Ureter (tissue), 1 donor: ENCODE results near the gene JARID2. TPM values are rescaled to one million over a fixed set of nuclear protein-coding genes. Genes with fewer than 3 reads are reported as not detected.

Experiments used
- DNase-seq: peaks from one replicate; pipeline ENCODE4 v3.0.0-alpha.2; 2020; ENCODE audit warnings: low spot score
- total RNA-seq: library from RNA; stranded (reverse); gene quantifications from one replicate; pipeline ENCODE4 v1.2.4, GENCODE V29; 2023
- donor health status: DM: yes; HTN: yes; CAD: no.

The JARID2 gene
- total RNA-seq, 1 donor from 2014 or later: 17.5 TPM

DNA sequence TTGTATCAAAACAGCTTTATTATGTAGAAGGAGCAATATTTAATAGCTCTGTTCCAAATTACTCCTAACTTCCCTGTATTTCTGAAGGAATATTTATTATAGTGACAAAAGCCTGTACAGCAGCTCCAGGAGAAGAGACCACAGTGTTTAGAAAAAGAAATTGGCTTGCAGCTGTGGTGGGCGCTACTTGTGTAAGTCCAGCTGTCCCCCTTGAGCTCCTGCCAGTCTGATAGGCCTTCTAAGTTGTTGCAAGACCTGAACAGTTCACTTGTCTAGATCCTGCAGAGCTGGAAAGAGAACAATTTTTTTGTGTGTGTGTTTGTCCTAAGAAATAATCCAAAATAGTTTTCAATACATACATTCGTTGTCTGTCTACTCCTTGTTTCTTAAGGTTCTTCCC, 86.6 kb downstream of the JARID2 start:
- no peak for DNase-seq

- DNase-seq: no peak
Observed at GRCh38 chr6:15335385-15335784, 89.5 kb downstream of the JARID2 start.

DNA sequence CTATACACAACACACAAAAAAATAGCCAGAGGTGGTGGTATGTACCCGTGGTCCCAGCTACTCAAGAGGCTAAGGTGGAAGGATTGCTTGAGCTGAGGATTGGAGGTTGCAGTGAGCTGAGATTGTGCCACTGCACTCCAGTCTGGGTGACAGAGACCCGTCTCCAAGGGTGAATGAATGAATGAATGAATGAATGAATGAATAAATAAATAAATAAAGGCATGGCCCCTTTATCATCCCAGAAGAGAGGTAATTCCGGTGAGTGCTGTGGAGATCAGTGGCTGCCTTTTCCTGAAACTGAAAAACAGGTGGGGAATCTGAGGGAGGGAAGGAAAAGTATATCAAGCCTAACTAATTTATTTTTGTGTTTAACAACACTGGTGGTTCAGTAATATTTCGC, 90.0 kb downstream of the JARID2 start:
- no peak for DNase-seq

DNA sequence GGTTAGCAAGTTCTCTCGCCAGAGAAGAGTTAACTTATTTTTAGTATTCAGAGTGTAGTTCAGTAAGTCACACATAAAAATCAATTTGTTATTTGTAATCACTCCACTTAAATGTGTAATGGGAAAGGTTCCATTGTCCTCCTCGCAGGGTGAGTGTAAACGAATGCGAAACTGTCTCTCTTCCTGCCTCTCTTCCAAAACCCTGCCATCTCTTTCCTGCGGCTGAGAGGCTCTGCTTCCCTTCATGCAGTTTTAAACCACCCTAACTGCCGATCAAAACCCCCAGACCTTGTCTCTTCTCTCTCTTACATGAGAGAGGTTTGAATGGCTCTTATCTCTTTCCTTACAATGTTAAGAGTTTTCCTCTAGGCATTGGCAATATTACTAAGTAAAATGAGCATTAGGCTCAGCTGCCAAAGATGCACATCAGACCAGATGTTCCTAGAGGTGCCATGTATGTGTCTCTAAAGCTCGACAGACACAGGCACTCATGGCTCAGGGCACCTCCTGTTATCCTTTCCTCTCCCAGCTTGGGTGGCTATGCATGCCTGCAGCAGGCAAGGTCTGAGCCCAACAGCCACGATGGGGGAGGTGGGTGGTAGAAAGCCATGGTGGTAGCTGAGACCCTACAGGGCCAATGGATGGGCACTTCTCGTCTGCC, 91.2 kb downstream of the JARID2 start:
- DNase-seq: no peak

DNA sequence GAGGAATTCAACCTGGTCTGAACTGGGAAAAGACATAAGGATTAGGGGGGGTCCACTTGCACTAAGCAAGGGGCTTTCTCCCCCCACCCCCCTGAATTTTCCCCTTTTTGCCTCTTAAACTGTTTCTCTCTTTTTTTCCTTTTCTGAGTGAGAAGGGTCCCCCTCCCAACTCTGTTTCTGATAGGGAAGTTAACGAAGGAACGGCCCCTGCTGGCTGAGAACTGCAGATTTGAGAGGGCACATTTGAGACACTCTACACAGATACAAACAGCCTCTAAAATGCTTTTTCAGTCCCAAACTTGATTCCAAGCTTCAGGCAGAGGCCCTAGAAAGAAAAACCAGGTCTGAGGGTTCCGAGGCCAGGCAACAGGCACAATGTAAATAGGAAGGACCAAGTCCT, 91.7 kb downstream of the JARID2 start:
- no peak for DNase-seq

DNA sequence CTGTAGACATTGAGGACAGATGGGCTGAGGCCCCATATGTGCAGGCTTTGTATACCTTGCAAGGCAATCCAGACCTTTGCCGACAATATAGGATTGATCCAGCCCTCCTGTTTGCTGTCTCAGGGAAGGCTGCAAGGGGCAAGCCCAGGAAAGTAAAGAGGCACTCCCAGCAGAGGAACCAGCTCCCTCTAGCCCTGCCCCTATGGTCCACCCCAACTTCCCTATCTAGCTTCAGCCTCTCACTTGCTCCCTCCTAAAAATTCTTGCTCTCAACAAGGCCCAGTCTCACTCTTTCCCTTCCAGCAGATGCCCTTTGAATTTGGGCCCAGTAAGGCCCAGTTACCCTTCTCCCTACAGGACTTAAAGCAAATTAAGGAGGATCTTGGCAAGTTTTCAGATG, 92.6 kb downstream of the JARID2 start:
- DNase-seq: no peak

- no peak for DNase-seq
Observed at GRCh38 chr6:15339081-15339480, 93.2 kb downstream of the JARID2 start.

DNA sequence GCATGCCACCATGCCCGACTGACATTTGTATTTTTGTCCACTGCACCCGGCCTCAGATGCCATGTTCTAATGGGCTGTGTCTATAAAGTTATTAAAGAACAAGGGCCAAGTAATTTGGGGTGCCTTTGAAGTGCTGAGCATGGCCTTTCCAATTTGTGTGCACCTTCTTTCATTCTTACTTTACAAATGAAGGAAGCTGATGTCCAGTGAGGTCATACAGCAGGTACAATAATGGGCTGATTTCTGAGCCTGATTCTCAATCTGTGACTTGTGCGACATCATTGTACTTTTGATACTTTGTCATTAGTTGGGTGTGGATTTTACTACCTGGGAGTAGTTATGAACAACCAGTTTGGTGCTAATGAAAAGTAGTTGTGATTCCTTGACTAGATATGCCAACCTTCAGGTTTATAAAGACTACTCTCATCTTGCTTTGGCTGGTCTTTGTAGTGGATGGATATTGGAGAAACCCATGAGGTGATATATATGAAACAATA, 94.3 kb downstream of the JARID2 start:
- no peak for DNase-seq

DNA sequence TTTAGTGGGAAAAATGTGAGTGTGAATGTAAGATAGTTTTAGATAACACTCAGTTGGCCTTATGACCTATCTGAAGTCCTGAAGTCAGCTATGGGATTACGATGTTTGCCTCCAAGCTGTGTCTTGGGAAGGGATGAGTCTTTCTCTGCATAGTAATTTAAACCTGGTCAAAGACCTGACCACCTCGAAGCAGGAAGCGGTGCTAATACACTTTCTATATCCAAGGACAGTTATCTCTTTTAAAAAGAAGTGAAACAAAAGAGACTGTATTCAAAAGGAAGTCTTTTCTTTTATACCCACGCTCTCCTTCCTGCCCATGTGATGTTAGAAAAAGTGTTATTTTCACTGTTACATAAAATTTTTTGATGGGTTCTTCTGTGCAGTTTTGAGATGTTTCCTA, 94.9 kb downstream of the JARID2 start:
- no peak for DNase-seq

DNA sequence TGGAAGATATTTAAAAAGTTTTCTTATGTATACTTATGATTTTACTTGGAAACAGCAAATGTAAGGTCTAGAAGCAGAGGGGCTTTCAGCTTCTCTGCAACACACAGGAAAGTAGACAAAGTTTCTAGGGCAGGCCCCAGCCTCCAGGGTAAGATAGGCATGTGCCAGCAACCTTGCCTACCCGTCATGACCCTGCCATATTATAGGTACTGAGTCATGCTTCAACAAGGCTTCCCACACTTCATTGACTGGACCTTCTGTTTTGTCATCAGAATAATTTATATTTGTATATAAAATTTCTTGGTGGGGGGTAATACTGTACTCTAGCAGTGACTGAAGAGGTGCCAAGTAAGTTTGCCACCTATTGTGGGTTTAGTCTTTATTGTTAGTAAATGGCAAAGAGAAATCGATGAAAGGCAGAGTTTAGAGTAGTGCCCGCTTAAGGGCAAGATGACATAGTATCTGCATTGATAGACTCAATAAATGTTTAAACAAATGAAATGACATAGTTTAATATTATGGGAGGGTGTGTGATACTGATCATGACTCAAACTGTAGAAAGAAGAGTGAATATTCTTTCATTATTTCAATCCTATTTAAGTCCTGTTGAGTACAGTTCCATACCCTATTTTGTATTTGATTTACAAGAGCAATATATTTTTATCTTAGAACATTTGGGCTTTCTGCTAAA, 95.6 kb downstream of the JARID2 start:
- no peak for DNase-seq

GRCh38 chr6:15342114-15342513, 96.2 kb downstream of the JARID2 start:
- DNase-seq: no peak

- DNase-seq: no peak
Observed at GRCh38 chr6:15343490-15344191, 97.8 kb downstream of the JARID2 start.

- DNase-seq: no peak
Observed at GRCh38 chr6:15344192-15344519, 98.3 kb downstream of the JARID2 start.

- no peak for DNase-seq
Observed at GRCh38 chr6:15344831-15345230, 99.0 kb downstream of the JARID2 start.

DNA sequence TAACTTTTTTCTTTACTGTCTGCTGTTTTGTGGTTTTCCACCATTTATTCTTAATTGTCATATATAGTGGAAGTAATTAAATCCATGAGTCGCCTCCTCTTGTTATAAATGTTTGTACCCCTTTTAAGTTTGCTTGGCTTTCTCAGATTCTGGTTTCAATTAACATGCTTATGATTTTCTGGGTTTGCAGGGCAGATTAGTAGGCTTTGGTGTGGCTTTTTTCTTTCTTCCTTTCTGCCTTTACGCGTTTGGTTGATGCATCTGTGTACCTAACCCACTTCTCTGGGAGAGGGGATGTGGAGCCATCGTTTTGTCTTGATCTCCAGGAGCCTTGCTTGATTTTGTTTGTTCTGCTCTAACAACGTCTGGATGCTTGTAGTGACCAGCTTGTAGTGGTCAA, 100.4 kb downstream of the JARID2 start:
- DNase-seq: no peak

GRCh38 chr6:15348528-15348927, 102.7 kb downstream of the JARID2 start:
- no peak for DNase-seq

- DNase-seq: no peak
Observed at GRCh38 chr6:15349379-15349778, 103.5 kb downstream of the JARID2 start.

DNA sequence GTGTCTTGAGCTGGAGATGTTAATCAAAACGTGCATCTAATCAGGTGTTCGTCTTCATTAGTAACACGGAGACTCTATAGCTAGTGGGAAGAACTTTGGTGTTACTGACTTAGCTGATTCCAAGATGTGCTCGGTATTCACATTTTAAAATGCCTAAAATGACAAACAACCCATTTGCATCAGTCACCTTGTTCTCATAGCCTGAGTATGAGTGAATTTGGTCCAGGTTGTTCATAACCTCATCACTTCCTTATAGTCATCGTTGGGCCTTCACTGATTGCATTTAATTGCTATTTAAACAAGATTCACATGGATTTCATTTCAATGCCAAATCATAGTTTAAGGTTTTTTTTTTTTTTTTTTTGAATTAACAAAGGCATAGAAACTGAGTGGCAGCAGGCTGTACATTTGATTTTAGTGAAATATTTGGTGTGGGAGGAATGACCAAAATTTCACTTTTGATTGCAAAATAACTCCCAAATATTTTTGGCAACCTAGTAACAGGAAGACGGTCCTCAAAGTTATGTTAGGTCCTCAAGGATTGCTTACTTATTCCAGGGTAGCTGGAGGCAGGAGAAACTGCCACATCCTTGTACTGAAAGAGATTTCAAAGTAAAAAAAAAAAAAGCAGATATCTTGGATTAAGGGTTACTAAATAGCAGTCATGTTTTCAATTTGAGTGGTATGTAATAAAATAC, 104.7 kb downstream of the JARID2 start:
- no peak for DNase-seq

- peak; percentile 47 for DNase-seq
Observed at GRCh38 chr6:15351631-15352030, 105.8 kb downstream of the JARID2 start.

GRCh38 chr6:15352220-15352619, 106.4 kb downstream of the JARID2 start:
- DNase-seq: no peak

DNA sequence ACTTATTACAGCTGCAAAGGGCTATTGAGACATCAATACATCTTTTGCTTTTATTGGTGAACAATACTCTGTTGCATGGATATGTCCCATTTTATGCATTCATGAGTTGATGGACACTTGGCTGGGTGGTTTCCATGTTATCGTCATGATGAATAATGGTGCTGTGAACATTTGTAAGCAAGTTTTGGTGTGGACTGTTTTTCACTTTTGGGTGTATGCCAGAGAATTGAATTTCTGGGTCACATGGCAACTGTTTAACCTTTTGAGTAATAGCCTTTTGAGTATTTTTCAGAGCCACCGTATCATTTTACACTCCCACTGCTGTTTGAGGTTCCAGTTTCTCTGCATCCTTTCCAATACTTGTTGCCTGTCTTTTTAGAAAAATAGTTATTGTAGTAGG, 107.0 kb downstream of the JARID2 start:
- no peak for DNase-seq

DNA sequence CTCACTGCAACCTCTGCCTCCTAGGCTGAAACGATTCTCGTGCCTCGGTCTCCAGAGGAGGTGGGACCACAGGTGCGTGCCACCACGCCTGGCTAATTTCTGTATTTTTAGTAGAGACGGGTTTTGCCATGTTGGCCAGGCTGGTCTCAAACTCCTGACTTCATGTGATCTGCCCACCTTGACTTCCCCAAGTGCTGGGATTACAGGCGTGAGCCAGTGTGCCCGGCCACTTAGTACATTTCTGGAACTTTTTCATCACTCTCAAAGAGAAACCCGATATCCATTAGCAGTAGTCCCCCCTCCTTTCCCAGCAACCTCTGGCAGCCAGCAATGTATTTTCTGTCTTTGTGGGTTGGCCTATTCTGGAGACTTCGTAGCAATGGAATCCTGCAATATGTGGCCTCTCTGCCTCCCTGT, 109.8 kb downstream of the JARID2 start:
- no peak for DNase-seq
